B cell (primary cell): ENCODE data around the gene PLBD2. TPM values are rescaled to one million over a fixed set of nuclear protein-coding genes. Genes with fewer than 3 reads are reported as not detected.

ENCODE experiments used
- ATAC-seq: fragments of 200-7000 bp; cut with Tn5 transposase; one replicate; pipeline ENCODE4 v1.10.0; 2021; ENCODE audit warnings: low read depth, mild to moderate bottlenecking, moderate number of reproducible peaks, moderate library complexity
- CTCF ChIA-PET: fragments of 350-600 bp; sonication (Branson Sonifier 250); formaldehyde crosslinking; loops from one replicate; lab custom pipeline; 2021; ENCODE audit warnings: antibody characterized with exemption, inconsistent platforms; lab: Charles Lee
- POLR2A ChIA-PET: fragments of 350-600 bp; sonication (Branson Sonifier 250); formaldehyde crosslinking; loops from one replicate; lab custom pipeline; 2021; ENCODE audit warnings: antibody characterized with exemption; lab: Charles Lee
- DNase-seq: peaks from one replicate; pipeline ENCODE4 v3.0.0; 2013
- H2AFZ ChIP-seq: 2 replicates; pipeline ENCODE4 v1.6.1; 2012; ENCODE audit warnings: mild to moderate bottlenecking, low read depth, low read length; ENCODE audit not compliant: insufficient read depth, poor library complexity, severe bottlenecking
- H3K27ac ChIP-seq, 2 donors: 1 replicate in 1 of 2; 2 replicates in 1 of 2; pipeline ENCODE4 v1.5.1; 2012 to 2013; ENCODE audit warnings: low read length in 2 of 2, mild to moderate bottlenecking in 2 of 2, moderate library complexity in 1 of 2
- H3K27me3 ChIP-seq, 4 experiments: fragments of 200-600 bp in 1 of 4; sonication (generic) in 1 of 4; replicated peaks in 1 of 4; 1 replicate in 2 of 4; 2 replicates in 2 of 4; pipeline versions ENCODE4 v1.6.1 to v1.7.0; 2013 to 2016; ENCODE audit warnings: low read length in 3 of 4, mild to moderate bottlenecking in 2 of 4, mixed read lengths in 1 of 4, moderate library complexity in 1 of 4; ENCODE audit not compliant: insufficient read depth in 4 of 4, control insufficient read depth in 3 of 4; ENCODE audit errors: control extremely low read depth in 1 of 4
- H3K36me3 ChIP-seq, 2 experiments: replicated peaks in 1 of 2; 1 replicate in 1 of 2; 2 replicates in 1 of 2; pipeline versions ENCODE4 v1.6.1 to v1.7.1; 2013; ENCODE audit warnings: low read length in 1 of 2; ENCODE audit not compliant: insufficient read depth in 2 of 2, control insufficient read depth in 1 of 2; ENCODE audit errors: control extremely low read depth in 1 of 2, extremely low read depth in 1 of 2
- H3K4me1 ChIP-seq, 2 donors: fragments of 200-600 bp in 1 of 2; sonication (generic) in 1 of 2; 1 replicate in 1 of 2; 2 replicates in 1 of 2; pipeline versions ENCODE4 v1.5.1 to v1.6.1; 2013 to 2017; ENCODE audit warnings: low read length in 2 of 2; ENCODE audit not compliant: control insufficient read depth in 2 of 2, insufficient read depth in 2 of 2
- H3K4me2 ChIP-seq: replicated peaks from 2 replicates; pipeline ENCODE3; 2012; ENCODE audit warnings: mild to moderate bottlenecking, low read depth, low read length; ENCODE audit not compliant: poor library complexity, severe bottlenecking
- H3K4me3 ChIP-seq, 5 experiments: fragments of 200-600 bp in 1 of 5; sonication (generic) in 1 of 5; 1 replicate in 3 of 5; 2 replicates in 2 of 5; pipeline versions ENCODE4 v1.5.1 to v1.7.0; 2011 to 2016; ENCODE audit warnings: low read length in 4 of 5, mild to moderate bottlenecking in 4 of 5, low read depth in 2 of 5, control low read depth in 1 of 5, moderate library complexity in 1 of 5; ENCODE audit not compliant: insufficient read depth in 1 of 5; ENCODE audit errors: control extremely low read depth in 1 of 5, extremely low read depth in 1 of 5
- H3K79me2 ChIP-seq: fragments of 200-600 bp; sonication (generic); one replicate; pipeline ENCODE4 v1.6.0; 2016; ENCODE audit warnings: low read length; ENCODE audit not compliant: control insufficient read depth, insufficient read depth
- H3K9ac ChIP-seq: fragments of 200-600 bp; sonication (generic); 2 replicates; pipeline ENCODE4 v1.6.1; 2017; ENCODE audit warnings: mild to moderate bottlenecking, low read length, moderate library complexity
- H3K9me3 ChIP-seq, 3 donors: one replicate each; pipeline versions ENCODE4 v1.6.1 to v1.7.1; 2013; ENCODE audit warnings: low read length in 2 of 3; ENCODE audit not compliant: control insufficient read depth in 2 of 3, insufficient read depth in 1 of 3; ENCODE audit errors: control extremely low read depth in 1 of 3
- H4K20me1 ChIP-seq: 2 replicates; pipeline ENCODE4 v1.6.0; 2012; ENCODE audit warnings: mild to moderate bottlenecking, low read length; ENCODE audit not compliant: insufficient read depth, control insufficient read depth, poor library complexity, severe bottlenecking
- H3K27ac Mint-ChIP-seq: one replicate; pipeline ENCODE4 v1.8.0; 2021; ENCODE audit warnings: mixed read lengths
- H3K27me3 Mint-ChIP-seq: one replicate; pipeline ENCODE4 v1.8.0; 2021; ENCODE audit warnings: mixed read lengths
- H3K4me1 Mint-ChIP-seq: one replicate; pipeline ENCODE4 v1.8.0; 2021; ENCODE audit warnings: mixed read lengths
- H3K4me3 Mint-ChIP-seq: one replicate; pipeline ENCODE4 v1.8.0; 2021; ENCODE audit warnings: mixed read lengths
- H3K9me3 Mint-ChIP-seq: one replicate; pipeline ENCODE4 v1.8.0; 2022; ENCODE audit warnings: mixed read lengths; ENCODE audit not compliant: insufficient read depth
- CTCF ChIP-seq: fragments of 200-600 bp; IDR thresholded peaks from one replicate; pipeline ENCODE4 v1.8.0; 2022; ENCODE audit warnings: antibody characterized with exemption, mild to moderate bottlenecking
- EZH2 ChIP-seq: IDR thresholded peaks from 2 replicates; pipeline ENCODE4 v1.6.1; 2012; ENCODE audit warnings: borderline replicate concordance, low read depth, mild to moderate bottlenecking, moderate library complexity, low read length; ENCODE audit not compliant: insufficient read depth, poor library complexity, severe bottlenecking
- WGBS: methylation state at CpG from one replicate; pipeline ENCODE4 v1.1.5; 2013; ENCODE audit warnings: missing lambda C conversion rate; ENCODE audit not compliant: insufficient coverage; 5-methylcytosine and 5-hydroxymethylcytosine counted together
- intact Hi-C: fragments of 100-400 bp; cut with micrococcal nuclease; formaldehyde crosslinking; loops from one replicate; pipeline ENCODE4 v1.10.0; 2022
- polyA plus RNA-seq: library from polyadenylated mRNA; depleted of rRNA; stranded (reverse); fragments of >200 nt; gene quantifications from 2 replicates; pipeline ENCODE4 v1.2.3, GENCODE V29; 2012
- total RNA-seq, 2 donors: library from RNA; stranded (reverse); fragments of 120-200 nt in 1 of 2; gene quantifications; 1 replicate in 1 of 2; 2 replicates in 1 of 2; pipeline versions ENCODE4 v1.2.3 to v1.2.4, GENCODE V29; 2013 to 2022

PLBD2 gene
- total and polyA plus RNA-seq, 2 donors (not counting 1 experiment from before 2014, with no cell fraction given): 2.9 to 11.6 TPM

DNA sequence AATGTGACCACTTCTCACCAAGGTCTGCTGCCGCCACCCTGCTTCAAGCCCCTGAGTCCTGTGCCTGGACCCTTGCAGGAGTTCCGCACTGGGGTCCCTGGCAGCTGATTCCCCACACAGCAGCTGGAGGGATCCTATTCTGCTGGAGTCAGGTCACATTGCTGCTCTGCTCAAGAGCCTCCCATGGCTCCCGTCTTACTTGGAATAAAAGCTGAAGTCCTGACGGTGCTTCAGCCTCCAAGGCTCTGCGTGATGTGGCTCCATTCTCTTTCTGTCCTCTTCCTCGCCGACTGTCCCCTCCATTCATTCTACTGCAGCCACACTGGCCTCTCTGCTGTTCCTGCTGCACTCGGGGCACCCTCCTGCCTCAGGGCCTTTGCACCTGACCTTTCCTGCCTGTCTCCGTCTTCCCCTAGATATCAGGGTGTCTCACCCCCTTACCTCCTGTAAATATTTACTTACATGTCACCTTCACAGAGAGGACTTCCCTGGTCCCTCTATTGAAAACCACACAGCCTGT lies 56.2 kb downstream of the PLBD2 start:
- Mint-ChIP-seq H3K4me3 (no peak overlapping the region), H3K27ac (no peak overlapping the region), H3K4me1 (peaks cover 12% of the 10 kb centered on the region), H3K27me3 (peaks cover 12% of the 10 kb centered on the region), H3K9me3 (no peaks in the 10 kb centered on the region)
- Histone ChIP-seq H2AFZ (no peak overlapping the region), H3K4me2 (no peak overlapping the region), H3K9ac (no peak overlapping the region), H3K36me3 (no peaks in the 10 kb centered on the region), H3K4me1 (peaks cover 0 to 8% of the 10 kb centered on the region in 2 donors), H3K4me3 (no peak overlapping the region), H3K9me3 (peaks cover 0 to 3% (median 0%) of the 10 kb centered on the region in 3 donors), H3K27me3 (peaks cover 0 to 4% (median 0%) of the 10 kb centered on the region in 4 experiments), H4K20me1 (no peaks in the 10 kb centered on the region), H3K79me2 (no peaks in the 10 kb centered on the region), H3K27ac (no peak overlapping the region)
- no peak for ATAC-seq
- intact Hi-C loops: no loop called here
- ChIA-PET POLR2A (no interaction called here), CTCF (interaction anchor here (1.5 kb wide), 1 partner anchor 11 kb away, joined by 4 read pairs; no protein-coding TSS in a partner anchor)
- no peak for TF ChIP-seq CTCF
- no peak for TF ChIP-seq EZH2
- DNase-seq: no peak
- 98% methylated on average over 9 of the region's 9 CpGs for WGBS

DNA sequence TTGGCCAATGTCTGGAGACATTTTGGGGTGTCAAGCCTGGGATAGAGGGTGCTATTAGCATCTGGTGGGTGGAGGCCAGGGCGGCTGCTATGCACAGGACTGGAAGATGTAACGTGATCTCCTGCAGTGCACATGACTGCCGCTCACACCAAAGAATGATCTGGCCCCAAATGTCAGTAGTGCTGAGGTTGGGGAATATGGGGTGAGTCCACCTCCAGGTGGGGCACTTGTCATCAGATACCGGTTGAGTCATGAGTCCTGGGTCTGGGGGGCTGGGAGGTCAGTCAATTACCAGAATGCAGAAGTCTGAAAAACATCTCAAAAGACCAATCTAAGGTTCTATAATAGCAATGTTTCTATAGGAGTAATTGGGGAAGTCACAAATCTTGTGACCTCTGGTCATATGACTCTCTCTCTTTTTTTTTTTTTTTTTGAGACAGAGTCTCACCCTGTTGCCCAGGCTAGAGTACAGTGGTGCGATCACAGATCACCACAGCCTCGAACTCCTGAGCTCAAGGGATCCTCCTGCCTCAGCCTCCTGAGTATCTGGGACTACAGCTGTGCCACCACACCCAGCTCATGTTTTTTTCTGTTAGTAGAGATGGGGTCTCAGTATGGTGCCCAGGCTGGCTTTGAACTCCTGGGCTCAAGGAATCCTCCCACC lies 57.8 kb downstream of the PLBD2 start:
- intact Hi-C loops: no loop called here
- peak; percentile 50 for DNase-seq
- no peak for TF ChIP-seq EZH2
- TF ChIP-seq CTCF: no peak

More for the DNA sequence above, 57.8 kb downstream of the PLBD2 start:
- peak overlapping the region; percentile 11 for H3K4me3 Mint-ChIP-seq
- peak; percentile 53 for ATAC-seq
- peaks cover 12% of the 10 kb centered on the region for H3K4me1 Mint-ChIP-seq
- Histone ChIP-seq H3K4me1 (peaks cover 0 to 8% of the 10 kb centered on the region in 2 donors), H3K4me2 (no peak overlapping the region), H3K27me3 (no peaks in the 10 kb centered on the region), H3K4me3 (no peak overlapping the region), H3K9me3 (peaks cover 0 to 3% (median 0%) of the 10 kb centered on the region in 3 donors), H3K27ac (no peak overlapping the region), H4K20me1 (no peaks in the 10 kb centered on the region), H3K79me2 (no peaks in the 10 kb centered on the region), H3K9ac (no peak overlapping the region), H2AFZ (no peak overlapping the region), H3K36me3 (no peaks in the 10 kb centered on the region)
- H3K9me3 Mint-ChIP-seq: no peaks in the 10 kb centered on the region
- H3K27me3 Mint-ChIP-seq: peaks cover 5% of the 10 kb centered on the region
- ChIA-PET POLR2A (no interaction called here), CTCF (interaction anchor here (0.7 kb wide), 1 partner anchor 37 kb away, joined by 4 read pairs; no protein-coding TSS in a partner anchor)
- 73% methylated on average over 5 of the region's 6 CpGs for WGBS
- peak overlapping the region; percentile 50 for H3K27ac Mint-ChIP-seq
